Activated CD8-positive, alpha-beta memory T cell treated with anti-CD3 and anti-CD28 coated beads, Interleukin-2, amount 50 U/mL, for 4 hours (primary cell): ENCODE results near the gene ITPR3.
"Not testable (repeated sequence)": the region's sequence is repeated elsewhere in the genome, so short reads cannot be mapped to it uniquely, and the experiment has no call there.

Source experiments
- DNase-seq: peaks from one replicate; pipeline ENCODE4 v3.0.0-alpha.2; 2020

ITPR3 gene

DNA sequence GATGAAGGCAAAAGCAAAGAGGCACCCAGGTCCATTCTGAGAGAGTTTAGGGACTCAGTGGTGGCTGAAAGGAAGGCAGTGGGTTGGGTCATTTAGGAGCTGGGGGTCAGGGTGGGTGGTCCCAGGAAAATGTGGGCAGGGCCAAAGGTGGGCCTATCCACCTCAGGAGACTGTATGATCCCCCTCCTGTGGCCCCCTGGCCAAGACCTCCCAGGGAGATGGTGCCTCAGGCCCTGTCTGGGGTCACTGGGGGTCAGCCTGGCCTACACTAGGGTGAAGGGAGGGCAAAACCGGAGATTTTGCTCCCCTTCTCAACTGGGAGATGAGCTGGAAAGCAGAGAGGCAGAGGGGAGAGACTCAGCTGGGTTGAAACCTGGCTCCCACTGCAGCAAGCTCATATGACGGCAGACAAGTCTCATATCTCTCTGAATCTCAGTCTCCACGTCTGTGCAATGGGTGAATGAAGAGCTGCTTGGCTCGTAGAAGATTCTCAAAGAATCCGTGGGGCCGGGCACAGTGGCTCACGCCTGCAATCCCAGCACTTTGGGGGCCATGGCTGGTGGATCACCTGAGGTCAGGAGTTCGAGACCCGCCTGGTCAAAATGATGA lies 29.6 kb upstream of the ITPR3 start:
- no peak for DNase-seq

DNA sequence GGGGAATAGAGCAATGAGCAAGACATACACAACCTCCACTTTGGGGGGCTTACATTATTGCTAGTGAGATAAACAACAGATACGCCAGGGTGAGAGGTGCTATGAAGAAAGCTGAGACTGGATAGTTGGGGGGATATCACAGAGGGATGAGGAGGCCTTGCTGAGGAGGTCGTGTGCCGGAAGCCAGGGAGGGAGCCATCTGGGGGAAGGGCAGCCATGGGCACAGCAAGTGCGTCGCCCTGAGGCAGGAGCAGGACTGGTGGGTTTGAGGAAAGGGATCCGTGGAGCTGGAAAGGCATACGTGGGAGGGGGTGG lies 28.9 kb upstream of the ITPR3 start:
- no peak for DNase-seq

GRCh38 chr6:33592595-33593413 lies 28.3 kb upstream of the ITPR3 start:
- DNase-seq: peak; percentile 51

DNA sequence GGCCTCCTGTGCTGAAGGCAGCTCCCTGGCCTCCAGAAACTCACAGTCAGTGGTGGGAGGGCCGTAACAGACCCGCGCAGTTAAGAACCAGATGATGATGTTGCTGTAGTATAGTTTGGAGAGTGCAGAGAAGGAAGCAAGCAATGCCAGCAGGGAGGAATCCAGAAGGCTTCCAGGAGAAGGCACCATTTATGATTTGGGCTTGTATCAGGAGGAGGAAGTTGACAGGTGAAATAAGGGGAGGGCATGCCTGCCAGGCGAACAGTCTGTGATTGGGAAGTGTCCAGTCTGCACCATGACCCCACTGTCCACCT lies 27.8 kb upstream of the ITPR3 start:
- DNase-seq: no peak

- no peak for DNase-seq
Measured at GRCh38 chr6:33595001-33595846, 25.9 kb upstream of the ITPR3 start.

DNA sequence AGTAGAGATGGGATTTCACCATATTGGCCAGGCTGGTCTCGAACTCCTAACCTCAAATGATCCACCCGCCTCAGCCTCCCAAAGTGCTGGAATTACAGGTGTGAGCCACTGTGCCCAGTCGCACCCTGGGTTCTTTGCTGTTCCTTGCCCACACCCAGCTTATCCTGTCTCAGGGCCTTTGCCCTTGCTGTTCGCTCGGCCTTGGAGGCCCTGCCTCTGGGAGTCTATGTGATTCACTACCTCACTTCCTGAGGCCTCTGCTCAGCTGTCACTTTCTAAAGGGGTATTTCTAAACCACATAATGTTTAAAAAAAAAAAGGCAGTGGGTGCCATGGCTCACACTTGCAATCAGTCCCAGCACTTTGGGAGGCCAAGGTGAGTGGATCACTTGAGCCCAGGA lies 24.2 kb upstream of the ITPR3 start:
- not testable (repeated sequence) for DNase-seq

GRCh38 chr6:33597551-33598322 lies 23.4 kb upstream of the ITPR3 start:
- DNase-seq: no peak

DNA sequence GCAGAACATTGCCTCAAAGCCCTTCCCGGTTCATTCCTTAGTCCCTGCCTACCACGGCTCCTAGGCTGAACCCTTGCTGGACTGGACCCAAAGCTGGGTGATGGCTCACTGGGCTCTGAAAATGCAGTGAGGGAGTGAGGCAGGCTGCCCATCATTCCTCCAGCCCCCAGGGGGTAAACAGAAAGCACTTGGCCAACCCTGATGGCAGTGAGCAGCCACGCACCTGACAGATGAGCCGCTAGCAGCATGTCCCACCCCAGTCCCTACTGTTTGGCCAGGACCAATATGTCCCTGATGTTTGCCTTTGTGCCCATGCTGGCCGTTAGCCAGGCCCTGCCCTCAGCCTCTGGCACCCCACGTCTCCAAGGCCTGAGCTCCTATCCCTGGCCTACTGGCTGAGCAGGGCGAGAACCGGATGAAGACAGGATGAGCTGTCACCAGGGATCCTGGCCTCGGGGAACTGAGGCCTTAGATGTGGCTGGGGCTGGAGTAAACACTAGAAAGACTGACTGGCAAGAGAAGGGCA lies 21.6 kb upstream of the ITPR3 start:
- DNase-seq: no peak

GRCh38 chr6:33600761-33601160 lies 20.4 kb upstream of the ITPR3 start:
- DNase-seq: no peak

DNA sequence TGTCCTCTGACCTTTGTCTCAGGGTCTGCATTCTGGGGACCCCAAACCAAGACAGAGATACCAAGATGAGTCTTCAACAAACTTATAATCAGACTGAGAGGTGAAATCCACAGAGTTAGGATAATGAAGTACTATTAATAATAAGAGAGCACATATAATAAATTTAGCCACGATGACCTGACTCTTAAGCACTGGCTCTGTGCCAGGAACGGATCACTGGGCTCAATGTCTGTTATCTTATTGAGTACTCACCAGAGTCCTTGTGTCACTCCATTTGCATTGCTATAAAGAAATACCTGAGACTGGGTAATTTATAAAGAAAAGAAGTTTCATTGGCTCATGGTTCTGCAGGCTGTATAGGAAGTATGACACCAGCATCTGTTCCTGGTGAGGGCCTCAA lies 18.9 kb upstream of the ITPR3 start:
- no peak for DNase-seq

- DNase-seq: no peak
Measured at GRCh38 chr6:33604941-33605854, 15.9 kb upstream of the ITPR3 start.

DNA sequence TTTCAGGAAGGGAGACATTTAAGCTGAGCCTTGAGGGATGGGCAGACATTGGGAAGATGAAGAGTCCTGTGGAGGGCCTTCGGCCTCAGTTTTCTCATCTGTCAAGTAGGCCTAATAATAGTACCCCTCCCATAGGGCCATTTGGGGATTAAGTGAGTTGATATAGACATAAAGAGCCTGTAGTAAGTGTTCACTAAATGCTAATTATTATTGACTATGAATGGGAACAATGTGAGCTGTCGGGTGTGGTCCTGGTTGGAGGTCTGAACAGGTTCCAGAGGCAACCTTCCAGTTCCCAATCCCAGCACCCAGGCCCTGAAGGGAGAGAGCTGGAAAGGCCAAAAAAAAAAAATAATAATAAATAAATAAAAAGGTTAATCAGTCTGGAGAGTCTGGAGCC lies 14.5 kb upstream of the ITPR3 start:
- no peak for DNase-seq

DNA sequence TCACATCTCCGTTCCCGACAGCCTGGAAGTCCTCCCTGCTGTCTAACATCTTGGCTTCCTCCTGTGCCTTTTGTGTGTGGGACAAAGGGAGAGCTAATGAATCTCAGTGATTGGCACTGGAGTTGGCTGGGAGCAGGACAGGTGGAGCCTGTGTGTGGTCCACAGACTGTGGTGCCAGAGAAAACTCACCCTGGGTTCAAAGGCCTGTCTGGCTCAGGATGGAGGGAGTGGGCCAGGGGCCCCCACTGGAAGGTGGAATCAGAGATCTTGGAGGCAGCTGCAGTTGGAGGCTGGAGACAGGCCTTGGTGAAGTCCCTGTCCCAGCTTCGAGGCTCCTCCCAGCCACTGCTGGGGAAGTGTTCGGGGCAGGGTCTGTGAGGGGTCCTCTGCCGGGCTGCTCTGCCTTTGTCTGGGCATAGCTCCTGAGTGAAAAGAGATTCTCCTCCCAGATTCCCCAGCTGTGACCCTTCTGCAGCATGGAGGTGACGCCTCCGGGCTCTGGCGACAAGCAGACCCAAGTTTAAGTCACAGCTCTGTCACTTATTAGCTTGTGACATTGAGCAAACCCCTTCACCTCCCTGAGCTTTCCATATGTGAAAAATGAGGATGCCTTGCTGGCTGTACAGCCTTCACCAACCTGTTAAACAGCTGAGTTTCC lies 13.9 kb upstream of the ITPR3 start:
- DNase-seq: no peak

- no peak for DNase-seq
Measured at GRCh38 chr6:33607784-33608161, 13.3 kb upstream of the ITPR3 start.

- DNase-seq: no peak
Measured at GRCh38 chr6:33609019-33609418, 12.1 kb upstream of the ITPR3 start.

GRCh38 chr6:33609528-33609927 lies 11.6 kb upstream of the ITPR3 start:
- no peak for DNase-seq

GRCh38 chr6:33610067-33610466 lies 11.1 kb upstream of the ITPR3 start:
- no peak for DNase-seq

DNA sequence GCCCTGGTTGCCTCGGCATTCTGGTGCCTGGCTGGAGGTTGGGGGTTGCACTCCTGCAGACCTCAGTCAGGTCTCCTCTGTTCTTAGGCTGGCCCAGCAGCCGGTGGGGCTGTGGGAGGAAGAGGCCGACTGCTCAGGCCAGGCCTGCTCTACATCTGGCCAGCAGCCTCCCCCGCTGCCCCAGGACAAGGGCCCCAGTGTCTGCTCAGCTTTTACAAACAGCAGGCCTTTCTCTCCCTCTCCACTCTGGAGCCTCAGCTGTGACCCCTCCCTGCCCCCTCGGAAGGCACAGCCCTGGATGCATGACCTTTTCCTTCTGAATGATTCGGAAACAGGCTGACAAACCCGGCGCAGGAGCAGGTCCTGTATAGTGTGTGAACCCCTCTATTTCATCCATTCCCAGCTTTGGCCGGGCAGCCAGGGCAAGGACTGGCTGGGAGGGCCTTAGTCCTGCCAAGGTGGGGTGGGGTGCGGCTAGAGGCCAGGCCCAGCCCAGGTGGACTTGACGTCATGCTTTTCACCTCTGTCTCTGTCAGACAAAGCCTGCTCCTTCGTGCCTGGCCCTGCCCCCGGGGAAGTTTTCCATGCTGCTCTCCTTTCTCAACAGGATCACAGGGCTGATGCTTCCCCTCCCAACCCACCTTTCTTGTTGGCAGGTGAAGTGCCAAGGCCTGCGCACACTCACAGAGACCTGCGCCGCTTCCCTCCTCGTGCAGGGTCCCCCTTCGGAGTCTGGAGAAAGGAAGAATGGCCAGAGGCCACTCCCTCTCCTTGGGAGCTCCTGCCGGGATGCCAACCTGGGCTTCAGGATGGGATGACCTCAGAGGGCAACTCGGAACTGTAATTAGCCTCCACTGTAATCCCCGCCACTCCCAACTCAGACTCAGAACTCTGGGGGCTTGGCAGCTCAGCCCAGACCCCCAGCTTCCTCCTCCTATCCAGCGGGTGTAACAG lies 10.1 kb upstream of the ITPR3 start:
- no peak for DNase-seq

- no peak for DNase-seq
Measured at GRCh38 chr6:33613146-33613794, 7.9 kb upstream of the ITPR3 start.

DNA sequence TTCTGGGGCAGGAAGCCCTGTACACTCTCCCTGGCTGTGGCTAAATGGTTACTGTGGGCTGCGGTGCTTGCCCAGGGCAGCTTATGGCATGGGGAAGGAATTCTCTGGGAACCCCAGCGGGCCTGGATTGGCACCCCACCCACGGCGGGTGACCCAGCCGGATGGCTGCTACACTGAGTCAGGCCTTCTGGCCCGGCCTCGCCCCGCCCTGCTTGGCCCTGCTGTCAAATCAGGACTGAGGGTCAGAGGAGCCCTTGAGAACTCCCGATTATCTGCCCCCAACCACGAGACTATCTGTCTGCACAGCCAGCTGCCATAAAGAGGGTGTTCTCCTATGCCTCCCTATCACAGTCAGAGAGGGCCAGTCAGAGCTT lies 7.3 kb upstream of the ITPR3 start:
- DNase-seq: no peak
